HCT116 (cell line): Measurements from ENCODE around the gene IMPA2. TPM values are rescaled to one million over a fixed set of nuclear protein-coding genes. Genes with fewer than 3 reads are reported as not detected.
A peak's percentile ranks its signal among the peaks of the same experiment; 100 is the strongest.

Experiments used
- ATAC-seq: fragments of 200-7000 bp; cut with Tn5 transposase; 2 replicates; pipeline ENCODE4 v1.9.1; 2020; ENCODE audit warnings: mild to moderate bottlenecking, moderate library complexity
- BruUV-seq: library from RNA; stranded (reverse); fragments of 400-500 nt; replicated peaks from 2 replicates; lab custom pipeline; 2021; lab: Mats Ljungman, UMichigan
- CTCF ChIA-PET: fragments of 300-600 bp; sonication (Branson Sonifier 250); formaldehyde crosslinking; loops from one replicate; lab custom pipeline; 2021; ENCODE audit warnings: antibody characterized with exemption; lab: Charles Lee
- POLR2A ChIA-PET: fragments of 300-600, 350-600 bp; sonication (Branson Sonifier 250); formaldehyde crosslinking; loops from one replicate; lab custom pipeline; 2021; ENCODE audit warnings: antibody characterized with exemption; lab: Charles Lee
- RAD21 ChIA-PET, 2 experiments: fragments of 300-600 bp; sonication (Branson Sonifier 250); formaldehyde crosslinking; loops; one replicate each; lab custom pipeline; 2023; ENCODE audit warnings: low total read pairs in 2 of 2; ENCODE audit not compliant: uncharacterized antibody in 2 of 2, unreplicated experiment in 2 of 2, low non-redundant PET in 1 of 2; lab: Charles Lee
- DNase-seq: peaks from one replicate; pipeline ENCODE4 v3.0.0-alpha.2; 2010; ENCODE audit warnings: low read depth, low spot score
- H2AFZ ChIP-seq: fragments of 200-600 bp; shearing (Covaris generic), sonication (generic); 2 replicates; pipeline ENCODE4 v1.6.1; 2017; ENCODE audit warnings: low read depth, mixed run types, mixed read lengths, antibody characterized with exemption, low read length; ENCODE audit not compliant: poor library complexity, severe bottlenecking
- H3K27ac ChIP-seq: 2 replicates; pipeline ENCODE4 v1.5.1; 2012; ENCODE audit warnings: low read depth, low read length
- H3K27me3 ChIP-seq: fragments of 200-600 bp; sonication (generic); 2 replicates; pipeline ENCODE4 v1.6.1; 2016; ENCODE audit warnings: mixed run types, low read length, mixed read lengths; ENCODE audit not compliant: insufficient read depth
- H3K36me3 ChIP-seq, 2 experiments: fragments of 200-500 bp in 1 of 2; fragments of 200-600 bp in 1 of 2; sonication (Bioruptor generic) in 1 of 2; sonication (generic) in 1 of 2; 2 replicates each; pipeline versions ENCODE4 v1.5.1 to v1.6.1; 2014 to 2016; ENCODE audit warnings: low read length in 2 of 2, inconsistent platforms in 1 of 2, mixed read lengths in 1 of 2, mixed run types in 1 of 2; ENCODE audit not compliant: insufficient read depth in 2 of 2, control insufficient read depth in 1 of 2
- H3K4me1 ChIP-seq, 2 experiments: fragments of 200-600 bp in 1 of 2; sonication (generic) in 1 of 2; 2 replicates each; pipeline versions ENCODE4 v1.5.1 to v1.6.1; 2012 to 2017; ENCODE audit warnings: low read length in 2 of 2, inconsistent platforms in 1 of 2, mild to moderate bottlenecking in 1 of 2, mixed read lengths in 1 of 2, mixed run types in 1 of 2, moderate library complexity in 1 of 2; ENCODE audit not compliant: insufficient read depth in 2 of 2, control insufficient read depth in 1 of 2
- H3K4me2 ChIP-seq: fragments of 200-600 bp; sonication (generic); 2 replicates; pipeline ENCODE4 v1.6.1; 2017; ENCODE audit warnings: mixed run types, low read length, mixed read lengths
- H3K4me3 ChIP-seq, 2 experiments: fragments of 200-600 bp in 1 of 2; sonication (generic) in 1 of 2; replicated peaks in 1 of 2; 2 replicates each; pipeline ENCODE4 v1.5.1; 2011 to 2016; ENCODE audit warnings: low read length in 2 of 2, control low read depth in 1 of 2, low read depth in 1 of 2, mild to moderate bottlenecking in 1 of 2, mixed read lengths in 1 of 2, mixed run types in 1 of 2
- H3K79me2 ChIP-seq: fragments of 200-600 bp; sonication (generic); 2 replicates; pipeline ENCODE4 v1.6.1; 2017; ENCODE audit warnings: mild to moderate bottlenecking, mixed run types, low read length, moderate library complexity, mixed read lengths; ENCODE audit not compliant: insufficient read depth
- H3K9ac ChIP-seq: fragments of 200-600 bp; sonication (generic); 2 replicates; pipeline ENCODE4 v1.6.1; 2016; ENCODE audit warnings: low read length, mixed read lengths
- H3K9me2 ChIP-seq: fragments of 200-600 bp; sonication (generic), shearing (Covaris generic); 2 replicates; pipeline ENCODE4 v1.6.1; 2017; ENCODE audit warnings: mixed run types, mild to moderate bottlenecking, moderate library complexity; ENCODE audit not compliant: insufficient read depth
- H3K9me3 ChIP-seq, 2 experiments: fragments of 200-500 bp in 1 of 2; fragments of 200-600 bp in 1 of 2; sonication (Bioruptor generic) in 1 of 2; sonication (generic) in 1 of 2; 2 replicates each; pipeline ENCODE4 v1.6.1; 2014 to 2017; ENCODE audit warnings: low read length in 2 of 2, mixed read lengths in 2 of 2, inconsistent platforms in 1 of 2, low read depth in 1 of 2, mild to moderate bottlenecking in 1 of 2, mixed run types in 1 of 2, moderate library complexity in 1 of 2; ENCODE audit not compliant: control insufficient read depth in 1 of 2, insufficient read depth in 1 of 2
- H4K20me1 ChIP-seq: fragments of 200-600 bp; sonication (generic), shearing (Covaris generic); 2 replicates; pipeline ENCODE4 v1.6.1; 2017; ENCODE audit warnings: mixed run types, mild to moderate bottlenecking, moderate library complexity; ENCODE audit not compliant: insufficient read depth
- CBX3 ChIP-seq: IDR thresholded peaks from 2 replicates; pipeline ENCODE4 v1.6.1; 2012; ENCODE audit warnings: low read depth
- CEBPB ChIP-seq: IDR thresholded peaks from 2 replicates; pipeline ENCODE4 v1.6.1; 2012; ENCODE audit warnings: low read depth
- POLR2AphosphoS5 ChIP-seq: IDR thresholded peaks from 2 replicates; pipeline ENCODE4 v1.6.1; 2011; ENCODE audit warnings: mild to moderate bottlenecking, low read depth, low read length, moderate library complexity
- RAD21 ChIP-seq: IDR thresholded peaks from 2 replicates; pipeline ENCODE4 v1.6.1; 2012; ENCODE audit warnings: low read depth, mild to moderate bottlenecking
- SP1 ChIP-seq: IDR thresholded peaks from 2 replicates; pipeline ENCODE4 v1.6.1; 2012; ENCODE audit warnings: low read depth
- YY1 ChIP-seq: IDR thresholded peaks from 2 replicates; pipeline ENCODE4 v1.6.1; 2011; ENCODE audit warnings: low read length, low read depth, moderate library complexity, mild to moderate bottlenecking; ENCODE audit not compliant: insufficient replicate concordance; ENCODE audit errors: extremely low read depth
- ZFX ChIP-seq: fragments of 450-650 bp; IDR thresholded peaks from 2 replicates; pipeline ENCODE4 v1.6.1; 2017
- ZNF274 ChIP-seq: fragments of 200-500 bp; sonication (Bioruptor generic); IDR thresholded peaks from 2 replicates; pipeline ENCODE4 v1.6.1; 2014; ENCODE audit warnings: mild to moderate bottlenecking, low read depth, low read length, inconsistent platforms
- intact Hi-C: fragments of 100-400 bp; cut with micrococcal nuclease; formaldehyde crosslinking; loops from 2 replicates; pipeline ENCODE4 v1.10.0; 2022
- total RNA-seq: library from RNA; stranded (reverse); gene quantifications from one replicate; pipeline ENCODE4 v1.2.1, GENCODE V29; 2021; ENCODE audit not compliant: unreplicated experiment
- TF ChIP-seq, protein P1 (sequence below): IDR thresholded peaks from 2 replicates; pipeline ENCODE4 v1.6.1; 2012
- TF ChIP-seq, protein P2 (sequence below): IDR thresholded peaks from 2 replicates; pipeline ENCODE4 v1.6.1; 2012; ENCODE audit warnings: low read depth
- TF ChIP-seq, protein P3 (sequence below): IDR thresholded peaks from 2 replicates; pipeline ENCODE4 v1.6.1; 2011; ENCODE audit warnings: mild to moderate bottlenecking, low read length, moderate library complexity; ENCODE audit not compliant: insufficient replicate concordance; ENCODE audit errors: extremely low read depth

IMPA2 gene
- total RNA-seq, 1 experiment from 2014 or later: 32.5 TPM

DNA sequence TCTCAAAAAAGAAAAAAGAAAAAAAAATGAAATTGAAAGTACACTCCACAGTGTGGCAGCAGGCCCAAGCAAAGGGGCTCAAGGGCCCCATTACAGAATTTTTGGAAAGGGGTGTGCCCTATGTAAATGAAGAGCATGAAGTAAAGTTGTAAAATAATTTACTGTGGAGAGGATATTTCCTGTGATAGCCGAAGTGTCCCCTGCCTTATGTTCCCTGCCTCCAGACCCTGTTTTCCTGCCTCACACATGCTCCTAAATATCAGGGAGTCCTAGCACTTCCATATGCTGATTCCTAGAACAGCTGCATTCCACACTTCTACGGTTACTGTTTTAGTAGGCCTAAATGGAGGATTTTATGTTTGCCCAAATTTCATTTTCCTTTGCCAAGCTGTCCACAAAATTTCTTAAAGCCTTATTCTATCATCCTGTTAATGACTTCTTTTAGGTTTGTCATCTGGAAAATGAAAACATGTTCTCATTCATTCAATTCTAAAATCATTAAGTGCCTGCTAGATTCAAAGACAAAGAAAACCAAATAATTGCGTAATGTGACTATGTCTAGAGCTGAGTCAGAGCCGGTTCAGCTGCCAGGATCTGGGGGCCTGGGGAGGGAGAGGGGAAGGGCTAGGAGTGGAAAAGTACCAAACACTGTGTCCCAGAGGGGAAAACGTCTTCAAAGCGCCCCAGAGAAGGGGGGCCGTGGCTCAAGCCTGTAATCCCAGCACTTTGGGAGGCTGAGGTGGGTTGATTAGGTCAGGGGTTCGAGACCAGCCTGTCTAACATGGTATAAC lies 25.9 kb upstream of the IMPA2 start:
- Histone ChIP-seq H3K79me2 (no peaks in the 10 kb centered on the region), H3K9me3 (peaks cover 9 to 10% of the 10 kb centered on the region in 2 experiments; a peak in 2 of 4 replicates), H3K36me3 (no peaks in the 10 kb centered on the region), H3K9me2 (no peaks in the 10 kb centered on the region), H3K4me3 (no peak overlapping the region), H3K9ac (no peak overlapping the region), H3K4me1 (peaks cover 5 to 14% of the 10 kb centered on the region in 2 experiments; a peak in 3 of 4 replicates), H2AFZ (peak overlapping the region; percentile 92), H3K27ac (no peak overlapping the region), H3K4me2 (peak overlapping the region; percentile 9; the same call in 1 of the 2 replicates), H3K27me3 (no peaks in the 10 kb centered on the region), H4K20me1 (no peaks in the 10 kb centered on the region)
- ChIA-PET CTCF (no interaction called here), RAD21 (no interaction called here), POLR2A (no interaction called here)
- DNase-seq: no peak
- intact Hi-C loops: no loop called here
- no TSS peak for BruUV-seq
- TF ChIP-seq CEBPB (peak; percentile 82; the same call in 1 of the 2 replicates), SP1 (peak; percentile 7; the same call in 1 of the 2 replicates), YY1 (no peak)
- no peak for ATAC-seq

DNA sequence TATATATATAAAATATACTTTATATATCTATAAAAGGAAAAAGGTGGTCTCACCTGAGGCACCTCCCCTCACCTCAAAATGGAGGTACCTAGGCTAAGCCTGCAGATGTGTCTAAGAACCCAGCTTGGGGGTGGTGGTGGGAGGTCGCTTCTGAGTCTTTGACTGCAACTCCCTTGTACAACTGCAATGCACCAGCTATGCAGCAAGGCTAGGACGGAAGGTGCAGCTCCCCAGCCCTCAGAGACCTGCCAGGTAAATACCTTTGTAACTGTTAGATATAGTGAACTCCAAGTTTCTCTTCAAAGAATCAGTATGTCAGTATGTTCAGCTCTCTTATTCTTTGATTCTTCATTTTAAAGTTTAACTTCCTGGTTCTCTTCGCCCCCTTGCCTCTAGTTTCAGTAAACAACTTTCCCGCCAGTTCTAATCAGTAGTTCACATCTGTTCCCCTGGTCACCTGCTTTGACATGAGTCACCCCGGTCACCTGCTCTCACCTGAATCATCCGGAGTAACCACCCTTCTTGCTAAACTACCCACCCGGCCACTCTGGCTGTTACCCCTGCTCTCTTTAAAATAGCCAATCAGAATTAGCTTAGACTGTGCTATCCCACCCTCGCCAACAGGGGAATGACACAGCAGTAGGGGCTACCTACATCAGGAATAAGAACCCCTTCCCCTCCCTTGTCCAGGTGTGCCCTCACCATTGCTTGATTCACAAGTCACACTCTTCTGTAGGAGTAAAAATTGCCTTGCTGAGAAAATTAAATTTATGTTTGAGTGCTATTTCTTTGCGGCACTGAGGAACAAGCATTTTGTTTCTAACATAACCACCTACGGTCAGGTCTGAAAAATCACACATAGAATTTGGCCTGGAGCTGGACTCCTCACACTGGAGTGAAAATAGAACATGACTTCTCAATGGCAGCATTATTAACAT lies 24.7 kb upstream of the IMPA2 start:
- intact Hi-C loops: no loop called here
- no peak overlapping the region for H3K4me3 ChIP-seq
- H3K27me3 ChIP-seq: no peaks in the 10 kb centered on the region
- no peak overlapping the region for H3K9ac ChIP-seq
- peaks cover 9 to 10% of the 10 kb centered on the region in 2 experiments; a peak in 2 of 4 replicates for H3K9me3 ChIP-seq
- H3K9me2 ChIP-seq: no peaks in the 10 kb centered on the region
- TF ChIP-seq RAD21 (no peak), CBX3 (peak; percentile 71; the same call in 1 of the 2 replicates), POLR2AphosphoS5 (no peak), ZNF274 (no peak), ZFX (no peak)
- TF ChIP-seq, protein P1, sequence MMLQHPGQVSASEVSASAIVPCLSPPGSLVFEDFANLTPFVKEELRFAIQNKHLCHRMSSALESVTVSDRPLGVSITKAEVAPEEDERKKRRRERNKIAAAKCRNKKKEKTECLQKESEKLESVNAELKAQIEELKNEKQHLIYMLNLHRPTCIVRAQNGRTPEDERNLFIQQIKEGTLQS: no peak
- TF ChIP-seq, protein P2, sequence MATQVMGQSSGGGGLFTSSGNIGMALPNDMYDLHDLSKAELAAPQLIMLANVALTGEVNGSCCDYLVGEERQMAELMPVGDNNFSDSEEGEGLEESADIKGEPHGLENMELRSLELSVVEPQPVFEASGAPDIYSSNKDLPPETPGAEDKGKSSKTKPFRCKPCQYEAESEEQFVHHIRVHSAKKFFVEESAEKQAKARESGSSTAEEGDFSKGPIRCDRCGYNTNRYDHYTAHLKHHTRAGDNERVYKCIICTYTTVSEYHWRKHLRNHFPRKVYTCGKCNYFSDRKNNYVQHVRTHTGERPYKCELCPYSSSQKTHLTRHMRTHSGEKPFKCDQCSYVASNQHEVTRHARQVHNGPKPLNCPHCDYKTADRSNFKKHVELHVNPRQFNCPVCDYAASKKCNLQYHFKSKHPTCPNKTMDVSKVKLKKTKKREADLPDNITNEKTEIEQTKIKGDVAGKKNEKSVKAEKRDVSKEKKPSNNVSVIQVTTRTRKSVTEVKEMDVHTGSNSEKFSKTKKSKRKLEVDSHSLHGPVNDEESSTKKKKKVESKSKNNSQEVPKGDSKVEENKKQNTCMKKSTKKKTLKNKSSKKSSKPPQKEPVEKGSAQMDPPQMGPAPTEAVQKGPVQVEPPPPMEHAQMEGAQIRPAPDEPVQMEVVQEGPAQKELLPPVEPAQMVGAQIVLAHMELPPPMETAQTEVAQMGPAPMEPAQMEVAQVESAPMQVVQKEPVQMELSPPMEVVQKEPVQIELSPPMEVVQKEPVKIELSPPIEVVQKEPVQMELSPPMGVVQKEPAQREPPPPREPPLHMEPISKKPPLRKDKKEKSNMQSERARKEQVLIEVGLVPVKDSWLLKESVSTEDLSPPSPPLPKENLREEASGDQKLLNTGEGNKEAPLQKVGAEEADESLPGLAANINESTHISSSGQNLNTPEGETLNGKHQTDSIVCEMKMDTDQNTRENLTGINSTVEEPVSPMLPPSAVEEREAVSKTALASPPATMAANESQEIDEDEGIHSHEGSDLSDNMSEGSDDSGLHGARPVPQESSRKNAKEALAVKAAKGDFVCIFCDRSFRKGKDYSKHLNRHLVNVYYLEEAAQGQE: no peak
- TF ChIP-seq, protein P3, sequence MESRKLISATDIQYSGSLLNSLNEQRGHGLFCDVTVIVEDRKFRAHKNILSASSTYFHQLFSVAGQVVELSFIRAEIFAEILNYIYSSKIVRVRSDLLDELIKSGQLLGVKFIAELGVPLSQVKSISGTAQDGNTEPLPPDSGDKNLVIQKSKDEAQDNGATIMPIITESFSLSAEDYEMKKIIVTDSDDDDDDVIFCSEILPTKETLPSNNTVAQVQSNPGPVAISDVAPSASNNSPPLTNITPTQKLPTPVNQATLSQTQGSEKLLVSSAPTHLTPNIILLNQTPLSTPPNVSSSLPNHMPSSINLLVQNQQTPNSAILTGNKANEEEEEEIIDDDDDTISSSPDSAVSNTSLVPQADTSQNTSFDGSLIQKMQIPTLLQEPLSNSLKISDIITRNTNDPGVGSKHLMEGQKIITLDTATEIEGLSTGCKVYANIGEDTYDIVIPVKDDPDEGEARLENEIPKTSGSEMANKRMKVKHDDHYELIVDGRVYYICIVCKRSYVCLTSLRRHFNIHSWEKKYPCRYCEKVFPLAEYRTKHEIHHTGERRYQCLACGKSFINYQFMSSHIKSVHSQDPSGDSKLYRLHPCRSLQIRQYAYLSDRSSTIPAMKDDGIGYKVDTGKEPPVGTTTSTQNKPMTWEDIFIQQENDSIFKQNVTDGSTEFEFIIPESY: no peak
- no peak overlapping the region for H2AFZ ChIP-seq
- POLR2A ChIA-PET: no interaction called here
- ATAC-seq (no peak), DNase-seq (no peak)
- H3K27ac ChIP-seq: no peak overlapping the region
- no peaks in the 10 kb centered on the region for H4K20me1 ChIP-seq
- CTCF ChIA-PET: no interaction called here
- H3K4me2 ChIP-seq: no peak overlapping the region
- BruUV-seq: no TSS peak
- no peaks in the 10 kb centered on the region for H3K79me2 ChIP-seq
- RAD21 ChIA-PET: no interaction called here
- H3K4me1 ChIP-seq: peaks cover 5 to 14% of the 10 kb centered on the region in 2 experiments; a peak in 3 of 4 replicates
- no peaks in the 10 kb centered on the region for H3K36me3 ChIP-seq
